HG02981 (cell line): ENCODE data around the gene NPAS3.

Experiments
- ATAC-seq: cut with Tn5 transposase; IDR thresholded peaks from one replicate; pipeline ENCODE4 v1.9.1; 2021; ENCODE audit warnings: mild to moderate bottlenecking, moderate library complexity; ENCODE audit not compliant: unreplicated experiment

NPAS3 gene

GRCh38 chr14:33653308-33653695 is 714.6 kb downstream of the NPAS3 start:
- ATAC-seq = no peak

DNA sequence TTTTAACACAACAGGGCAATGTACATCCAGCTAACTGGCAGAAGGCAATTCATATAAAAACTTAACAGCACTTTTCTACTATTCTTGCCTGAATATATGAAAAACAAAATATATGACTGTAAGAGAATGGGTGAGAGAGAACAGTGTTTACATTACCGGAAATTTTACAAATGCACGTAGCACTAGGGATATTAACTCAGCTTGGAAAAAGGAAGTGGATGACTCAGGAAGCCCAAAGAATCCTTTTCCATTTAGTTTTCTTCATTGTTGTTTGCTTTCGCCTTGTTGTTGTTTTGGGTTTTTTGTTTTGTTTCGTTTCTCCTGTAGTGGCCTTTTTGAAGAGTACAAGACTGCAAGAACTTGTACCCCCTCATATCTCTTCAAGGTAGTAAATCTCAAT is 716.7 kb downstream of the NPAS3 start:
- no peak for ATAC-seq

- no peak for ATAC-seq
These were observed 718.8 kb downstream of the NPAS3 start for GRCh38 chr14:33657476-33657875.

- no peak for ATAC-seq
These were observed 721.6 kb downstream of the NPAS3 start for GRCh38 chr14:33660248-33660647.

GRCh38 chr14:33661101-33661500 is 722.4 kb downstream of the NPAS3 start:
- no peak for ATAC-seq

GRCh38 chr14:33668066-33668465 is 729.4 kb downstream of the NPAS3 start:
- ATAC-seq = no peak

DNA sequence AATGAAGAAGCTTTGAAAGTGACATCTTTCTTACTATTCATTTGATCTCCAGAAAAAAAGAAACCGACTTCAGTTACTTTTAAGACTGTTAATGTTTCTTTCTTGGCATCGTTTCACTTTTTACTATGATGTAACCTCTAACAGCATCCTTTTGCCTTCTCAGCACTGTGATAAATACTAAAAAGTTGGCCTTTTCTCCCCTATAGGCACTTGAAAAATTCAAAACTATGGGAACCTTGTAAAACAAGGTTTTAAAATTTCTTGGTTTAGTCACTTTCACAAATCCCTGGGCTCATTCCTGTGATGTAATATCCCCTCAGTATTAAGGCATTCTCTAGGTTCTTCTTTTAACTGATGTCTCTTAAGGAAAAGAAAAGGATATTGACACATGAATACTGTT is 730.4 kb downstream of the NPAS3 start:
- no peak for ATAC-seq

DNA sequence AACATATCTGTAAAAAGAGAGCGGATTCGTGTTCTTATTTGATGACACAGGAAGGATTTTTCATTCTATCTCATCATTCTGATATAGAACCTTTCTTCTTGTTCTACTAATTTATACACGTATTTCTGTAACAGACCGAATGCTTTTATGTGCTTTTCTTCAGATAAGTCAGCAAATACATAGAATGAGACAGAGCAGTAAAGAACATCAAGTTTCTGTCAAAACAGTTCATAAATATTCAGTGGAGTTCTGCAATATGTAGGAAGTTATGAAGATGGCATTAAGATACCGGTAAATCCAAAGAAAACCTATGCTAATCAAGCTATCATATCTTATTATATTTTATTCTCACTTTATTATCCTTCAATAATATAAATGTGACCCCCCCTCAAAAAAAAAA is 731.6 kb downstream of the NPAS3 start:
- no peak for ATAC-seq

GRCh38 chr14:33671556-33671955 is 732.9 kb downstream of the NPAS3 start:
- ATAC-seq = no peak

- ATAC-seq = no peak
These were observed 736.2 kb downstream of the NPAS3 start for GRCh38 chr14:33674927-33675326.

DNA sequence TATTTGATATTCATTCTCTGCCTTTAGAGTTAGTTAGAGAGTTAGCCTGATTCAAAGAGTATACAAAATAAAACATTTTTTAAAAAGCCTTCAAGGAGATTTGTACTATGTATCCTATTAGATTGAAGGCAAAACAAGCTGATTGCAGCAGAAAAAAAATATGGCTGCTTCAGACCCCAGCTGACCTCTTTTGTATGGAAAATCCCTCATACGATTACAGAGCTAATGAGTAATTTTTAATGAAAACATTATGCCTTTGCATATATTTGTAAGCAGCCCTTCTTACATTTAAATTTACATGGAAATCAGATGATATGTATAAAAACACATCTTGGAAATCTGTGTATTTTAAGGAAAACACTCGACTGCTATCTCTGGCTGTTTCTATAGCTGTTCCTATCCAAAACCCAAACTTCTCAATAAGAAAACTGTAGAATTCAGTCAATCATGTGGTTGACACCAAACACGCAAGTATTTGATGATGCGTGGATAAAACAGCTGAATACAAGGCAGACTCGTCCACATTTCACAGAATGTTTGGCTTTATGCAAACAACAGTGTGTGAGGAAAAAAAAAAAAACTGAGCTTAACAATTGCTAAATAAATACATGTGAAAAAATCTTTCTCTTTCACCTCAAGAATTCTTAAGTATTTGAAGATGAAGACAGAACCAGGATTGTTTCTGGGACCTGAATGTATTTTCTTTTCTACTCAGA is 736.9 kb downstream of the NPAS3 start:
- ATAC-seq = no peak

DNA sequence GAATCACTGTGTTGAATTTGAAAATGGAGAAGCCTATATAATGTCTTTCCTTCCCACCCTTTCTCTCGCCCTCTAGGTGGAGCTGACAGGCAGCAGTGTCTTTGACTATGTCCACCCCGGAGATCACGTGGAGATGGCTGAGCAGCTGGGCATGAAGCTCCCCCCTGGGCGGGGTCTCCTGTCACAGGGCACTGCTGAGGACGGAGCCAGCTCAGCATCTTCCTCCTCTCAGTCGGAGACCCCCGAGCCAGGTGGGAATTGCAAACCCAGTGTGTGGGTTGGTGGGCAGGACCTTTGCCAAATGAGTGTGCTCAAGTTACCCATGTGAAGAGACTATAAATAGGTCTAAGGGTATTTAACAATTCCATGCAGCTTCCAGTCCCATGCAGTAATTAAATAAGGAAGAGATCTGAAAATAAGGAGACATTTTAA is 737.5 kb downstream of the NPAS3 start:
- no peak for ATAC-seq

DNA sequence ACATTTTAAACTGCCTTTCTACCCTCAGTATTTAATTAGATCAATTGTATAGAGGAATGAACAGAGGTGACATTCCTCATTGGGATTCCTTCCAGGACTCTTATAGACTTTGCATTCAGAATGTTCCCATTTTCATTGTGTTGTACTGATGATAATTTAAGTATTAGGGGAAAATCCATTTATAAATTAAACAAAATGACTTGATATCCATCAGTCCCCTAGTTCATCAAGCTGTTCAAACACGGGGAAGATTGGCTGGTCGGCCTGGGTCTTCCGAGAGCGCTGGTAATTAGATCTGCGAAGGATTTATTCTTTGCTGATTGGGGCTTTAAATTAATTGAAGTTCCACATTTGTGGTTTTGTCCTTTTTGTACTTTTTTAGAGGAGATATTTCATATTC is 738.2 kb downstream of the NPAS3 start:
- ATAC-seq = no peak

- ATAC-seq = no peak
These were observed 739.3 kb downstream of the NPAS3 start for GRCh38 chr14:33678005-33678404.

- ATAC-seq = no peak
These were observed 740.3 kb downstream of the NPAS3 start for GRCh38 chr14:33679025-33679424.

DNA sequence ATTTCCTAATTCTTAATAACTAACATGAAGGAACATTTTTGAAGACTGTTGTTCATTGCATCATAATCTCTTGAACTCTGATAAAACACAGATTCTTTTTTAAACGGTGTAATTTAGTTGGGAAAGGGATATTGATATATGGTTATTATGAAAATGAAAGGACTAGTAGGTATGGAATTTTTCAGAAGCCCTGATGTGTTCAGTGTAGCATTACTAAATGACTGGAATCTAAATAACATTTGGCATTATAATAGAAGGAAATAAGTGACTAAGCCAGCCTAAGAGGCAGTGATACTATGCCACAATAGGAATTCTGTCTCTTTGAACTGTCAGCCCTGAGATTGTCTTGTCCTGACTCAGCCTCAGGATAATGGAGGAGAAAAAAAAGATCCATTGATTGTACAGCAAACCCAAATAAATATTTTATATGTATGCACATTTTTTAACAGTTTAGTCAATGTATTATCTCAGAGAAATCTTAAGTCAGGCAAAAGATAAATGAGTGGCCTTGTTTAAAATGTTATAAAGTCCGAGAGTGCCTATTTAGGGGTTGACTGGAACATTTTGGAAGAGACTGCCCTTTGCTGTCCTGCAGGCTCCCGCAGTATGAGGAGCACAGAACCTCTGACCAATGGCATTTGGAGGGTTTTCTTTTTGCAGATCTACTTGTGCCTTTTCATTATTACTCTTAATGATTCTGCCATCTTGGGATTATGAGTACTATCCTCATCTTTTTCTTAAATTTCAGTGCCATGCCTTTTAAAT is 741.0 kb downstream of the NPAS3 start:
- ATAC-seq = no peak

DNA sequence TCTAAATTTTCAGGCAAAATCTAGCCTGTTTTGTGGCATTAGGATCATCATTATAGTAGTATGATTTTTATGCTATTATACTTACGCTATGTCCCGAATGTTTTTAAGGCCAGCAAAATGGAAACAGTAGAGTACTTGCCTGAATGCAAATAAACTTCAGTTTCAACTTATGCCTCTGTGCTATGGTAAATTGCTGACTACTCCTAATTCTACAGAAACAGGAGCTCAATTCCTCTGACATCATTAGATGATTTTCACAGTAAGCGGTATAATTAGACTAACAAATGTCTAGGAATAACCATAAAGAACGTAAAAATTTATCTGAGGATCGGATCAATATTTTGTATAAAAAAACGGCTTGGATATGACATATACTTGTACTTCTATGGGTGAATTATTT is 742.2 kb downstream of the NPAS3 start:
- no peak for ATAC-seq

GRCh38 chr14:33682760-33683159 is 744.1 kb downstream of the NPAS3 start:
- ATAC-seq = no peak

DNA sequence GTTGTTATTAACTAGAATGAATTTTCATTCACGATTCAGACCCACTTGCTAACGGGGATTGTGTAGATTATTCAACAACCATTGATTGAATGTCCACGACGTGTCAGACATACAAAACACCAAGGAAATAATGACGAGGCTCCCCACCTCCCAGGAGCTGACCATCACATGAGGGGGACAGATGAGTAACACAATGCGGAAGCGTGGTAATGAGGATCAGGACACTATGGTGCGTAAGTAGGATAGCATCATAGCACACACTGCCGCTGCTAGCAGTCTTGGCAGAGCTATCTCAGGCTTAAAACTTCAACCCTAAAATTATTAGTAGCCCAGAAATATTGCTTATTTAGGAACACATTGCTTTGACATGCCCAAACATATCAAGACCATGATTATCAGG is 746.3 kb downstream of the NPAS3 start:
- no peak for ATAC-seq

DNA sequence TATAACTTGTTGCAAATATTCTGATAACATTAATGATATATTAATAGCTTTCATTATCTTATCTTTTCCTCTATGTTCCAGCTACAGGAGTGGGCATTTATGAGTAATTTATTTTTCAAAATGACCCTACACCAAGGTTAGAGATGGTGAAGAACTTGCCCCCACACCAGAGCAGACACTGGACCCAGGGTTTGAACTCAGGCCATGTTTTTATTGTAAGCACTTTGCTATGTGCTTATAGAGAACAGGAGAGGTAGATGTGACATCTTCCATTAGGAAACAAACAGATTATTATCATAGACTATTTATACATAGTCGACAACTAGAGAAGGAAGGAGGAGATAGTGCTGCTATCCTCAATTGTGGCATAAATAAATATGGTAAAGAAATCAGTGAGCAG is 747.0 kb downstream of the NPAS3 start:
- no peak for ATAC-seq

GRCh38 chr14:33686218-33686617 is 747.5 kb downstream of the NPAS3 start:
- ATAC-seq = no peak

DNA sequence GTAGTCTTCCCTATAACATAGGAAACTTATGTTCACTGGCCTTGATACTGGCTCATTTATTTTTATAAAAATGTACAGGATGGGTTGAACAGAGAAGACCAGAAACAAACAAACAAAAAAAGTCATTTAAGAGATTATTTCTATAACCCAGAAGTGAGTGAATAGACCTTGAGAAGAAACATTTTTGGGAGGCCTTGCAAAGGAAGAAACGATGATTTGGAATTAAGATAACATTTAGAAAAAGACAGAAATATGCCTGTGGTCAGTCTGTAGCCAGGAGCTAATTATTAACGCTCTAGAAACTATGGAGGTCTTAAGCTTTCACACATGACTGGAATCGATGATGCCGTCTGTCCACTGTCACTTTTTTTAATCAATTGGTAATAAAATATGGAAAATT is 748.2 kb downstream of the NPAS3 start:
- ATAC-seq = no peak

GRCh38 chr14:33689680-33690079 is 751.0 kb downstream of the NPAS3 start:
- no peak for ATAC-seq
